CD4-positive, alpha-beta T cell treated with Interleukin-1 beta for 1 hour (primary cell): ENCODE results near the gene NFKBIL1.
"Not testable (repeated sequence)": the region's sequence is repeated elsewhere in the genome, so short reads cannot be mapped to it uniquely, and the experiment has no call there.

Experiments used
- DNase-seq, 2 donors: peaks; one replicate each; pipeline ENCODE4 v3.0.0-alpha.2; 2020 to 2022

The NFKBIL1 gene

GRCh38 chr6:31546958-31547726 is at the start of gene NFKBIL1:
Gene NFKBIL1 (plus strand): TSS chr6:31547608. CDS start chr6:31547695, 87 bp downstream.
- peak; percentile 91 to 95 for DNase-seq

GRCh38 chr6:31498748-31499147 is 48.7 kb upstream of the NFKBIL1 start:
- DNase-seq, result no peak

GRCh38 chr6:31499648-31500047 is 47.8 kb upstream of the NFKBIL1 start:
- not testable (repeated sequence) for DNase-seq

- no peak for DNase-seq
Measured at GRCh38 chr6:31502586-31502985, 44.8 kb upstream of the NFKBIL1 start.

- DNase-seq, result not testable (repeated sequence)
Measured at GRCh38 chr6:31509036-31509435, 38.4 kb upstream of the NFKBIL1 start.

- DNase-seq, result no peak
Measured at GRCh38 chr6:31510007-31510406, 37.4 kb upstream of the NFKBIL1 start.

- DNase-seq, result no peak
Measured at GRCh38 chr6:31513456-31514165, 33.8 kb upstream of the NFKBIL1 start.

- no peak for DNase-seq
Measured at GRCh38 chr6:31521835-31522234, 25.6 kb upstream of the NFKBIL1 start.

- DNase-seq, result no peak
Measured at GRCh38 chr6:31525553-31525931, 21.9 kb upstream of the NFKBIL1 start.

GRCh38 chr6:31525932-31526591 is 21.3 kb upstream of the NFKBIL1 start:
- no peak for DNase-seq

- no peak for DNase-seq
Measured at GRCh38 chr6:31528307-31528777, 19.1 kb upstream of the NFKBIL1 start.

GRCh38 chr6:31528821-31529328 is 18.5 kb upstream of the NFKBIL1 start, which contains the start of gene MCCD1:
Gene MCCD1 (plus strand): TSS chr6:31528962. CDS start chr6:31529015, 53 bp downstream.
- no peak for DNase-seq

- DNase-seq, result no peak
Measured at GRCh38 chr6:31529329-31530150, 17.9 kb upstream of the NFKBIL1 start.

GRCh38 chr6:31530659-31531058 is 16.7 kb upstream of the NFKBIL1 start:
- DNase-seq, result no peak

- DNase-seq, result no peak
Measured at GRCh38 chr6:31531162-31531561, 16.2 kb upstream of the NFKBIL1 start.

GRCh38 chr6:31531771-31532643 is 15.4 kb upstream of the NFKBIL1 start:
- DNase-seq, result no peak

- no peak for DNase-seq
Measured at GRCh38 chr6:31532644-31533454, 14.6 kb upstream of the NFKBIL1 start.

- no peak for DNase-seq
Measured at GRCh38 chr6:31533455-31533841, 14.0 kb upstream of the NFKBIL1 start.

GRCh38 chr6:31534011-31534410 is 13.4 kb upstream of the NFKBIL1 start:
- DNase-seq, result no peak

- no peak for DNase-seq
Measured at GRCh38 chr6:31534521-31535040, 12.8 kb upstream of the NFKBIL1 start.
